Upper lobe of left lung (tissue), 6 donors: Measurements from ENCODE around the gene NELFE. TPM values are rescaled to one million over a fixed set of nuclear protein-coding genes. Genes with fewer than 3 reads are reported as not detected.

Experiments
- ATAC-seq, 2 donors: fragments of 200-7000 bp; cut with Tn5 transposase; one replicate each; pipeline ENCODE4 v1.9.1; 2022; ENCODE audit warnings: mild to moderate bottlenecking in 2 of 2, moderate library complexity in 2 of 2; ENCODE audit not compliant: low FRiP score in 2 of 2
- DNase-seq, 2 donors: peaks; one replicate each; pipeline ENCODE4 v3.0.0-alpha.2; 2019 to 2020
- H3K27ac ChIP-seq, 4 donors: fragments of 200-600 bp; sonication (generic); one replicate each; pipeline ENCODE4 v1.5.1; 2016 to 2019
- H3K27me3 ChIP-seq, 4 donors: fragments of 200-600 bp; sonication (generic); one replicate each; pipeline ENCODE4 v1.5.1; 2017 to 2019
- H3K36me3 ChIP-seq, 4 donors: fragments of 200-600 bp; sonication (generic); one replicate each; pipeline ENCODE4 v1.5.1; 2016 to 2019
- H3K4me1 ChIP-seq, 4 donors: fragments of 200-600 bp; sonication (generic); one replicate each; pipeline ENCODE4 v1.5.1; 2018 to 2019
- H3K4me3 ChIP-seq, 4 donors: fragments of 200-600 bp; sonication (generic); one replicate each; pipeline ENCODE4 v1.5.1; 2017 to 2019; ENCODE audit warnings: mild to moderate bottlenecking in 2 of 4, moderate library complexity in 1 of 4
- H3K9me3 ChIP-seq, 4 donors: fragments of 200-600 bp; sonication (generic); one replicate each; pipeline ENCODE4 v1.5.1; 2018 to 2019
- CTCF ChIP-seq, 6 experiments: fragments of 450-650 bp in 4 of 6; fragments of 200-600 bp in 2 of 6; sonication (generic) in 2 of 6; IDR thresholded peaks; one replicate each; pipeline ENCODE4 v1.5.1; 2016 to 2019; ENCODE audit warnings: antibody characterized with exemption in 6 of 6
- EP300 ChIP-seq, 4 donors: sonication (generic); formaldehyde crosslinking; IDR thresholded peaks; one replicate each; pipeline ENCODE4 v1.5.1; 2017; ENCODE audit warnings: antibody characterized with exemption in 4 of 4, control low read depth in 2 of 4
- POLR2A ChIP-seq, 4 donors: fragments of 450-650 bp; IDR thresholded peaks; one replicate each; pipeline ENCODE4 v1.5.1; 2016 to 2017; ENCODE audit warnings: antibody characterized with exemption in 4 of 4, mild to moderate bottlenecking in 2 of 4
- POLR2AphosphoS5 ChIP-seq, 2 donors: sonication (generic); formaldehyde crosslinking; IDR thresholded peaks; one replicate each; pipeline ENCODE4 v1.5.1; 2017; ENCODE audit warnings: antibody characterized with exemption in 2 of 2
- WGBS, 2 donors: methylation state at CpG; one replicate each; pipeline ENCODE4 v1.1.5; 2017 to 2018; 5-methylcytosine and 5-hydroxymethylcytosine counted together
- total RNA-seq, 6 donors: library from RNA; depleted of rRNA in 4 of 6; stranded (reverse); fragments of >200 nt in 4 of 6; gene quantifications; one replicate each; pipeline versions ENCODE4 v1.1.0 to v1.2.1, GENCODE V29; 2016 to 2021
- donor health status: DM: no; HTN: no; CAD: no; lungs with moderate emphysema.
- donor health status: DM: no; HTN: yes; CAD: no; lungs with severe emphysema.

NELFE gene
- total RNA-seq, 6 donors from 2014 or later: 42.8 to 84.2 (median 63.0) TPM

- TF ChIP-seq POLR2A (IDR thresholded peaks at IDR 0.05): no peak
- TF ChIP-seq POLR2AphosphoS5 (IDR thresholded peaks at IDR 0.05): no peak
- TF ChIP-seq CTCF (IDR thresholded peaks at IDR 0.05): no peak
- TF ChIP-seq EP300 (IDR thresholded peaks at IDR 0.05): no peak
- Histone ChIP-seq H3K27me3 (no peaks in the 10 kb centered on the region), H3K9me3 (no peaks in the 10 kb centered on the region), H3K27ac (no peak overlapping the region), H3K4me1 (peaks cover 14 to 29% (median 19%) of the 10 kb centered on the region in 4 donors), H3K36me3 (peaks cover 43 to 81% (median 70%) of the 10 kb centered on the region in 4 donors), H3K4me3 (no peak overlapping the region)
- WGBS, 2 donors: 88% methylated on average over 3 of the region's 3 CpGs; no CpG with 5 or more reads in 1 of the 2 donors
- DNase-seq: no peak
- ATAC-seq: no peak
These were observed 9.2 kb upstream of the NELFE start for GRCh38 chr6:31967926-31968320.

GRCh38 chr6:31966997-31967925, 8.5 kb upstream of the NELFE start:
- Histone ChIP-seq H3K4me3 (no peak overlapping the region), H3K27me3 (no peaks in the 10 kb centered on the region), H3K27ac (no peak overlapping the region), H3K9me3 (no peaks in the 10 kb centered on the region), H3K36me3 (peaks cover 50 to 88% (median 76%) of the 10 kb centered on the region in 4 donors), H3K4me1 (peaks cover 11 to 25% (median 16%) of the 10 kb centered on the region in 4 donors)
- 85 to 89% methylated on average over 10 of the region's 10 CpGs for WGBS, 2 donors
- no peak for TF ChIP-seq POLR2AphosphoS5 (IDR thresholded peaks at IDR 0.05)
- TF ChIP-seq EP300 (IDR thresholded peaks at IDR 0.05): no peak
- TF ChIP-seq CTCF (IDR thresholded peaks at IDR 0.05): no peak
- no peak for TF ChIP-seq POLR2A (IDR thresholded peaks at IDR 0.05)
- no peak for ATAC-seq
- DNase-seq: no peak

GRCh38 chr6:31966506-31966905, 7.7 kb upstream of the NELFE start:
- Histone ChIP-seq H3K9me3 (no peaks in the 10 kb centered on the region), H3K36me3 (peaks cover 56 to 95% (median 84%) of the 10 kb centered on the region in 4 donors), H3K27me3 (no peaks in the 10 kb centered on the region), H3K27ac (no peak overlapping the region), H3K4me1 (peaks cover 11 to 22% (median 14%) of the 10 kb centered on the region in 4 donors), H3K4me3 (no peak overlapping the region)
- DNase-seq (no peak), ATAC-seq (no peak)
- 86 to 95% methylated on average over 3 to 7 of the region's 7 CpGs for WGBS, 2 donors
- TF ChIP-seq CTCF (IDR thresholded peaks at IDR 0.05) (no peak), POLR2AphosphoS5 (IDR thresholded peaks at IDR 0.05) (no peak), POLR2A (IDR thresholded peaks at IDR 0.05) (no peak), EP300 (IDR thresholded peaks at IDR 0.05) (no peak)

- H3K27me3 ChIP-seq: no peaks in the 10 kb centered on the region
- H3K27ac ChIP-seq: no peak overlapping the region
- no peak for TF ChIP-seq POLR2AphosphoS5 (IDR thresholded peaks at IDR 0.05)
- TF ChIP-seq CTCF (IDR thresholded peaks at IDR 0.05): no peak
- TF ChIP-seq EP300 (IDR thresholded peaks at IDR 0.05): no peak
- TF ChIP-seq POLR2A (IDR thresholded peaks at IDR 0.05): no peak
- ATAC-seq (no peak), DNase-seq (peak in 1 of 2 donors; percentile 75)
- H3K4me3 ChIP-seq: no peak overlapping the region
- 92 to 100% methylated on average over 3 to 13 of the region's 13 CpGs for WGBS, 2 donors
- H3K9me3 ChIP-seq: no peaks in the 10 kb centered on the region
- H3K4me1 ChIP-seq: peaks cover 3 to 14% (median 6%) of the 10 kb centered on the region in 4 donors
- peaks cover 56 to 100% (median 88%) of the 10 kb centered on the region in 4 donors for H3K36me3 ChIP-seq
These were observed 6.9 kb upstream of the NELFE start for GRCh38 chr6:31965700-31966099.
